Fibroblast of peridontal ligament (primary cell): ENCODE data around the gene TAMALIN.

ENCODE experiments used
- DNase-seq: peaks from one replicate; pipeline ENCODE4 v3.0.0-alpha.2; 2010; ENCODE audit errors: extremely low read depth

The TAMALIN gene

GRCh38 chr12:52036587-52037171 lies 29.9 kb downstream of the TAMALIN start:
- peak; percentile 73 for DNase-seq

- peak; percentile 56 for DNase-seq
Measured at GRCh38 chr12:52037248-52037861, 30.6 kb downstream of the TAMALIN start.

DNA sequence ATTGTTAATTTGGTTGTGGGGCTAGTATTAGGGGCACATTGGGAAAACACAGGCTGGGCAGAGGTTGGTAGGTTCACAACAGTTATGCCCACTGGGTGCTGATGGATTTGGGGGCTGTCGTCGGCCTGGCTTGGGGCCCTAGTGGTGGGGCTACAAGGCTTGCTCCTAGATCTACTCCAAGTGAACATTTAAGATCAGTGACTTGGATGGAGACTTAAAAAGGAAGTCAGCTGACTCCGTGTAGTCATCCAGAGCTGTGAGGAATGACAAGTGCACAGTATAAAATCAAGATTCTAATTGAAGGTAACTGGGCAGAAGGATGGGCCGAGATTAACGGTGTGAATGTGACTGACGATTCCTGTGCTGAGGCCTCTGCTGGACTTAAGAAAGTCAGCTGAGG lies 31.7 kb downstream of the TAMALIN start:
- peak; percentile 40 for DNase-seq

GRCh38 chr12:52041035-52041434 lies 34.3 kb downstream of the TAMALIN start:
- no peak for DNase-seq

GRCh38 chr12:52041695-52042123 lies 35.0 kb downstream of the TAMALIN start:
- DNase-seq: peak; percentile 51

GRCh38 chr12:52042706-52043385 lies 36.1 kb downstream of the TAMALIN start:
- no peak for DNase-seq

DNA sequence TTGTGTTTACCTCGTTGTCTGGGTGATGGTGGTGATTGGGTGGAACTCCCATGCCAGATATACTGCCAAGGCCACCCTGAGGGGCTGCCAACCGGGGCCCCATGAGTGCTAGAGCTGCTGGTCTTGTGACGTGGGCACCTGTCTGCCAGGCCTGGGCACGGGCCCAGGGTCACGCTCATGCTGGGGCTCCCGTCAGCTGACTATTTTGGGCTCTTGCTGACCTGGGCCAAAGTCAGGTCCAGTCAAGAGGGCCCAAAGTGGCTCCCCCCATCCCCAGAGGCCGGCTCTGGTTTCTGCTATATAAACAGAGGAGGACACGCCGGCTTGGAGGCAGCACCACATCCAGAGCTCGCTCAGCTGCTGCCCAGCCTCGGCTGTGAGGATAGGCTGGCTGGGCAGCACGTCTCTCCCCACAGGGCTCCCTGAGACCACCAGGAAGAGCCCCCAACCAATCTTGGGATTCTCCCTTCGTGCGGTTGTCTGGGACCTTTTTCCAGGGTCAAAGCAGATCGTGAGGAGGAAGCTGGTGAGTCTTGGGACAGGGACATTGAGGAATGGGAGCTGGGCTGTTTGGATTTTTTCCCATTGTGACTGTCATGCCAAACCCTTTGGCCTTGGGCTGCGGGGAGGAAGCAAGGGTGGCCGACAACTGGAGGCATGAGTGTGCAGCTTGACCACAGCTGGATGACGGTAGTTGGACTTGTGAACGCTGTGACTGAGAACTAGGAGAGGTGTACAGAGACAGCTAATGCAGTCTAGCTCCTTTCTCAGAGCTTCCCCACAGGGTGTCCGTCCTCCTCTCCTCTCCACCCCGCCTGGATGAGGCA lies 36.9 kb downstream of the TAMALIN start:
- peak; percentile 62 for DNase-seq

DNA sequence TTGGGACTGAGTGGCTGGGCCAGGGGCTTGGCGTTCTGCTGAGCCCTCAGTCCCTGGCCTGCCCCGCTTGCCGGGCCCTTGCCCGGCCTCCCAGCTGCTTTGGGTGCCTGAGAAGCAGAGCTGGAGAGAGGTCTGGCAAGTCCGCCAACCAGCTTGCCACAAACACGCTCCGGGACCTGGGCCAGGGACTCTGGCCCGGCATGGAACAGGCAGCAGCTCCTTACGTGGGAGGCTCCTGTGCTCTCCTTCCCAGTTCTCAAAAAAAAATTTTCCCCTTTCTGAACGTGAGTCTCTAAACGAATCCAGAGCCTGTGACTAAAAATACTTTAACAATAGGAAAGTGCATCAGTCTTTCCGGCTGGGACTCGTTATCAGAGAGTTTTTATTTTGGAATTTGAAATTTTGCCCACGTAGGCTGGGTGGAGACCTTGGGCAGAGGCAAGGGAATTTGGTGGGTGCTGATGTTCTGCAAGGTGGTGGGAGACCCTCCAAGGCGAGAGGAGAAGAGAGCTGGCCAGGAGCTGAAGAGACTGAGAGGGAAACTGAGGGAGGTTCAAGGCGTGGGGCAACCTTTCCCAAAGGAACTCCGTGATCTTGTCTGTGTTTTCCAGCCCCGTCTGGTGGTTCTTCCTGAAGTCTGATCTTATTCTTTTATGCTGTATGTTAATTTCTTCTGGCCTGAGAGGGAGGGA lies 37.7 kb downstream of the TAMALIN start:
- peak; percentile 96 for DNase-seq

GRCh38 chr12:52045794-52046199 lies 39.1 kb downstream of the TAMALIN start:
- DNase-seq: no peak

GRCh38 chr12:52046859-52047258 lies 40.1 kb downstream of the TAMALIN start:
- DNase-seq: no peak

GRCh38 chr12:52049286-52049685 lies 42.5 kb downstream of the TAMALIN start:
- DNase-seq: no peak

- no peak for DNase-seq
Measured at GRCh38 chr12:52049688-52050087, 42.9 kb downstream of the TAMALIN start.

DNA sequence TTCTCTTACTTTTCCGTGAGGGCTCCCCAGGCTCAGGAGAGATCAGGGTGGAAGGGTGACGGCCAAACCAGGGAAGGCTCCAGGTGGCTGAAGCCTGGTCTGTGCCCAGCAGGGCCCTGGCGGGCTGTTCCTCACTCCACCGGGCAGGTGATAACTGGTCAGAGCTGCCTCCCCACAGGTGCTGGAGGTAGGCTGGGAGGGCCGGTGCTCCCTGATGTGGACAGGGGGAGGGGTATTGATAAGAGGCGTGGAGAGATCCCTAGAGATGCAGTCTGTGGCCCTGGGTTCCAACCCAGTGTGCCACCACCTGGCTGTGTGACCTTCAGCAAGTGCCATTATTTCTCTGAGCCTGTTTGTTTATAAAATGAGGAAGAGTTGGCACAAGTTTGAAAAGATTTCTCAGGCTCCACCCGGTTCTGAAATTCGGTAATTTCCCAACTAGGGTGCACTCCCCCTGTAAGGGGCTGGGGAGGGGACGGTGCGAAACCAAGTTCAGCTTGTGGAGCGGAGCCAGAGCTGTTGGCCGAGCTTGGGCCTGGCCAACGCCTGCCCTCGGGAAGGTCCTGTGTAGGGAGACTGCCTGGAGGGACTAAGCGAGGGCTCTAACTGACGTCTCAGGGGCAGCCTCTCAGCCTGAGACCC lies 43.5 kb downstream of the TAMALIN start:
- peak; percentile 58 for DNase-seq

DNA sequence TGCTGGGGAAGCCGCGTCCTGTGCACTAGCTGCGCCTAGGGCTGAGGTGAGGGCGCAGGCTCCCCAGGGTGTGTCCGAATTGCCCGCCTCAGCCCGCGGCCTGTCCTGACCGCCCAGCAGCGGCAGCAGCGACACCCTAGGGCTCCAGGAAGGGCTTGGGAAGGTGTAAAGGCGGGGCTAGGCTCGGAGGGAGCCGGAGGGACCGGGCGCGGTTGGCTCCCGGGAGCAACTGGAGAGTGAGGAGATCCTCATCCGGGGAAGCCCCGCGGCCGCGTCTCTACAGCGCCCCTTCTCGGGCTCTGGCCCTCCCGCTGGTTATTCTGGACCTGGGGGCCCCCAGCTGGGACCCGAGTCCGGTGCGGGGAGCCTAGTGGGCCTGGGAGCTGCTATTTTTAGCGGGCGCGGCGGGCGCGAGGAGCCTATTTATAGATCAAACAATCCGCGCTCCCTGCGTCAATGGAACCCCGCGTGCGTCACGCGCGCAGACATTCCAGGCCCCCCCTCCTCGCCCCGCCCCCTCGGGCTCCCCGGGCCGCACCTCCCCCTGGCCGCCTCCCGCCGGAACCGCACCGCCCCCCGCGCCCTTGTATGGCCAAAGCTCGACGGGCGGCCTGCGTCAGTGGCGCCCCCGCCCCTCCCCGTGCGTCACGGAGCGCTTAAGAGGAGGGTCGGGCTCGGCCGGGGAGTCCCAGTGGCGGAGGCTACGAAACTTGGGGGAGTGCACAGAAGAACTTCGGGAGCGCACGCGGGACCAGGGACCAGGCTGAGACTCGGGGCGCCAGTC lies 44.2 kb downstream of the TAMALIN start, which contains the start of gene NR4A1:
Gene NR4A1, plus strand, starts transcription at position 685 of the 784 bp plus-strand sequence. CDS start 2,887 bp downstream, outside the sequence.
- peak; percentile 94 for DNase-seq

DNA sequence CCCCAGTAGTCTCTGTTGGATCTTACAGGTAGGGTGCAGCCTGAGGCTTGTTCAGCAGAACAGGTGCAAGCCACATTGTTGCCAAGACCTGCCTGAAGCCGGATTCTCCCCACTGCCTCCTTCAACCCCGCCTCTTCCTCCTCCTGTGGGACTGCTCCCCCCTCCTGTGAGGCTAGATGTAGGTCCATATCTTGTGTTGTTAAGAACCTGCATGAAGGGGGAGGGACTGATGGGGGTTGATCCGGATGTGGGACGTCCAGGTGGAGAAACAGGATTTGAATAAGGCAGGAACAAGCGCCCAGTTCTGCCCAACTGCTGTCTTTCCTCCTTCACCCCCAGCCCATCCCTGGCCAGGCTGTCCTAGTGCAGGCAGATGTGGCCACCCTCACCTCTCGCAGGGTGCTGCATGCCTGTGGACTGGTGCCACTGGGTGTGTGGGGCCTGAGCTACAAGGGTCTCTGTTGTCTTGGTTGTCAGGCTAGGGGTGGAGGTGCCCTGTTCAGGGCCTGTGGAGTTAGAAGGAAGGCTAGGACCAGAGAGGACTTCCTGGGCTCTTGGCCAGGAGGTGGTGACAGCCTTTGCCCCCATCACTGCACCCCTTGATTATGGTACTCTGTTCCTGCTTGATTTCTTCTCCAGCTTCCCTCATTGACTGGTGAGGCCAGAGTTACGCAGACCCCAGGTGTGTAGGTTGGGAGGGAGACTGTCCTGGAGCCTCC lies 45.9 kb downstream of the TAMALIN start:
- DNase-seq: peak; percentile 59

- DNase-seq: peak; percentile 59
Measured at GRCh38 chr12:52053536-52054209, 46.9 kb downstream of the TAMALIN start.

GRCh38 chr12:52054231-52054832 lies 47.6 kb downstream of the TAMALIN start:
- DNase-seq: peak; percentile 62
